SKM-1 treated with dmso at 0.1 percent for 144 hours (cell line): ENCODE results near the gene EPN1.
A peak's percentile ranks its signal among the peaks of the same experiment; 100 is the strongest.

Source experiments
- DNase-seq: peaks from one replicate; lab custom pipeline; 2025; ENCODE audit not compliant: unreplicated experiment; lab: John Stamatoyannopoulos, UW

The EPN1 gene

GRCh38 chr19:55646889-55647731 lies 27.9 kb upstream of the EPN1 start:
- no peak for DNase-seq

- DNase-seq = no peak
Observed at GRCh38 chr19:55647732-55648584, 27.1 kb upstream of the EPN1 start, which contains the start of gene CCDC106. Gene CCDC106 (plus strand): TSS chr19:55648212. CDS start chr19:55649047, 835 bp downstream.

GRCh38 chr19:55648585-55649267 lies 26.3 kb upstream of the EPN1 start:
- DNase-seq = no peak

- DNase-seq = no peak
Observed at GRCh38 chr19:55649268-55650125, 25.5 kb upstream of the EPN1 start.

- no peak for DNase-seq
Observed at GRCh38 chr19:55650126-55650557, 24.9 kb upstream of the EPN1 start.

- DNase-seq = no peak
Observed at GRCh38 chr19:55650602-55651230, 24.3 kb upstream of the EPN1 start.

GRCh38 chr19:55651236-55651635 lies 23.8 kb upstream of the EPN1 start:
- no peak for DNase-seq

- no peak for DNase-seq
Observed at GRCh38 chr19:55652311-55653128, 22.5 kb upstream of the EPN1 start.

- DNase-seq = peak; percentile 77
Observed at GRCh38 chr19:55653651-55654322, 21.2 kb upstream of the EPN1 start.

GRCh38 chr19:55654323-55654867 lies 20.6 kb upstream of the EPN1 start:
- DNase-seq = peak; percentile 89

GRCh38 chr19:55654868-55655647 lies 20.0 kb upstream of the EPN1 start, which contains the start of gene U2AF2:
Gene U2AF2 (plus strand): TSS chr19:55655035. CDS start chr19:55655105, 70 bp downstream.
- DNase-seq = peak; percentile 68

GRCh38 chr19:55655648-55656040 lies 19.4 kb upstream of the EPN1 start:
- no peak for DNase-seq

- DNase-seq = no peak
Observed at GRCh38 chr19:55656552-55656951, 18.5 kb upstream of the EPN1 start.

GRCh38 chr19:55656988-55657747 lies 17.9 kb upstream of the EPN1 start:
- DNase-seq = no peak

- DNase-seq = no peak
Observed at GRCh38 chr19:55658846-55659459, 16.1 kb upstream of the EPN1 start.

- DNase-seq = no peak
Observed at GRCh38 chr19:55659822-55660221, 15.2 kb upstream of the EPN1 start.
